HG03469 (cell line): Measurements from ENCODE around the gene CTRL.

Experiments used
- ATAC-seq: cut with Tn5 transposase; IDR thresholded peaks from one replicate; pipeline ENCODE4 v1.9.1; 2021; ENCODE audit warnings: mild to moderate bottlenecking, moderate library complexity, moderate number of reproducible peaks; ENCODE audit not compliant: unreplicated experiment

Gene CTRL

GRCh38 chr16:67893743-67894399, 37.8 kb downstream of the CTRL start:
- ATAC-seq, result no peak

- ATAC-seq, result peak; percentile 46
These were observed 38.5 kb downstream of the CTRL start, which contains the start of gene PSKH1 for GRCh38 chr16:67892899-67893742. PSKH1 (plus strand) TSS chr16:67893254; CDS start chr16:67908750, 15,496 bp downstream.

- no peak for ATAC-seq
These were observed 39.3 kb downstream of the CTRL start for GRCh38 chr16:67892375-67892774.

GRCh38 chr16:67888331-67888730, 43.3 kb downstream of the CTRL start:
- ATAC-seq, result no peak

GRCh38 chr16:67886387-67886786, 45.3 kb downstream of the CTRL start:
- ATAC-seq, result no peak

- no peak for ATAC-seq
These were observed 45.7 kb downstream of the CTRL start for GRCh38 chr16:67885976-67886375.

GRCh38 chr16:67885545-67885944, 46.1 kb downstream of the CTRL start:
- ATAC-seq, result no peak

GRCh38 chr16:67884684-67885083, 47.0 kb downstream of the CTRL start, which contains the start of gene NRN1L:
NRN1L (plus strand) TSS chr16:67884885; CDS start chr16:67884904, 19 bp downstream.
- ATAC-seq, result no peak

GRCh38 chr16:67883872-67884261, 47.8 kb downstream of the CTRL start:
- no peak for ATAC-seq

- no peak for ATAC-seq
These were observed 48.4 kb downstream of the CTRL start for GRCh38 chr16:67883146-67883871.

- ATAC-seq, result no peak
These were observed 49.1 kb downstream of the CTRL start for GRCh38 chr16:67882374-67883145.

- no peak for ATAC-seq
These were observed 50.0 kb downstream of the CTRL start for GRCh38 chr16:67881621-67882161.

GRCh38 chr16:67880584-67880983, 51.1 kb downstream of the CTRL start:
- ATAC-seq, result no peak

- ATAC-seq, result no peak
These were observed 51.7 kb downstream of the CTRL start for GRCh38 chr16:67879936-67880335.
